ENCODE data around the gene PRDM16. TPM values are rescaled to one million over a fixed set of nuclear protein-coding genes. Genes with fewer than 3 reads are reported as not detected.

Gene PRDM16
- total RNA-seq, 1 experiment from 2014 or later, result not detected

DNA sequence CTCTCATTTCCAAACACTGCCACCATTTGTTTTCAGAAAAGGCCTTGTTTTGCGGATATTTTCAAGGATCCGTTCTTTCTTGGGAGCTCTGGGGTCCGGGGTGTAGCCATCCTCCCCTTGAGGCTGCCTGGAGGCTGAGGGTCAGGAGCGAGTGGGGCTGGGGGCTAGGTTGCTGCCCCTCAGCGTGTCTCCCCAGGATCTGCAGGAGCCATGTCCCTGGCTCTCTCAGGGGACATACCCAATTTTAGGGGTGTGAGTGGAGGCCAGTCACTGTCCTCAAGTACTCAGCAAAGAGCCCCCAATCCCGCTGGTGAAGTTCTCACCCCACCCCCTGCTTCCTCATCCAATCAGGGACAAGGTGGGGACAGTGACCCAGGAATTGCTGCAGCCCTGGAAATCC is 15.0 kb upstream of the PRDM16 start:
- DNase-seq (ENCODE audit: low read depth), result no peak

GRCh38 chr1:3054474-3054873 is 14.5 kb upstream of the PRDM16 start:
- no peak for DNase-seq (ENCODE audit: low read depth)

- no peak for DNase-seq (ENCODE audit: low read depth)
These were observed 14.0 kb upstream of the PRDM16 start for GRCh38 chr1:3055051-3055450.

DNA sequence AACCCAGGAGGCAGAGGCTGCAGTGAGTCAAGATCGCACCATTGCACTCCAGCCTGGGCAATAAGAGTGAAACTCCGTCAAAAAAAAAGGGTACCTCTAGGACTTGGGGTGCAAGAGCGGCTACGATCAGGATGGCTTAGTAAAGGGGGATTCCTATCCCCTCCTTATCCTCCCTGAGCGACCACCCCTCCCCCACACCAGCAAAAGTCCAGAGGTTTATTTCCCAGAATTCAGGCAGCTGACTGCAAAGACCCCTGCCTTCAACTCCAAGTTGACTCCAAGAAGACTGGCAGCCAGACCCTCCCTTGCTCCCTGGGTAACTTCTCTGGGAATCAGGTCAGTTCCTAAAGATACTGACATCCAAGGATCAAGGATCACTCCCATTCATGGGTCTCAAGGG is 12.4 kb upstream of the PRDM16 start:
- DNase-seq (ENCODE audit: low read depth), result no peak

- DNase-seq (ENCODE audit: low read depth), result no peak
These were observed 10.6 kb upstream of the PRDM16 start for GRCh38 chr1:3058263-3059030.

DNA sequence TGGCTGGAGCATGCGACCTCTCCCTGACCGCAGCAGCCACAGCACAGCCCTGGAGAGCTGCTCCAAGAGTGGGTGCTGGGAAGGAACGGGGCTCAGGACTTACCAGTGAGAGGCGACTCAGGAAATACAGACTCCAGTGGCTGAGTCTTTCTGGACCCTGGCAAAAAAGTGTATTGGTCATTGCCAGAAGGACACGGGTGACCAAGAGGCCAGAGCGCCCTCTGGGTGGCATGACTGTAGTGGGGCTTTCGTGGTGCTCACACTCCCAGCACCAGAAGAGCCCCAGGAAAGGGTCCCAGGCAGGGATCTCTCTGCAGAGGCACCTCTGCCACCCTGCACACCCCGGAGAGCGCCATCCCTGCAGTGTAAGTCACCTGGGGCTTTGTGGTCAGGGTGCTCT is 8.9 kb upstream of the PRDM16 start:
- DNase-seq (ENCODE audit: low read depth), result no peak

GRCh38 chr1:3060601-3061551 is 8.1 kb upstream of the PRDM16 start:
- no peak for DNase-seq (ENCODE audit: low read depth)

DNA sequence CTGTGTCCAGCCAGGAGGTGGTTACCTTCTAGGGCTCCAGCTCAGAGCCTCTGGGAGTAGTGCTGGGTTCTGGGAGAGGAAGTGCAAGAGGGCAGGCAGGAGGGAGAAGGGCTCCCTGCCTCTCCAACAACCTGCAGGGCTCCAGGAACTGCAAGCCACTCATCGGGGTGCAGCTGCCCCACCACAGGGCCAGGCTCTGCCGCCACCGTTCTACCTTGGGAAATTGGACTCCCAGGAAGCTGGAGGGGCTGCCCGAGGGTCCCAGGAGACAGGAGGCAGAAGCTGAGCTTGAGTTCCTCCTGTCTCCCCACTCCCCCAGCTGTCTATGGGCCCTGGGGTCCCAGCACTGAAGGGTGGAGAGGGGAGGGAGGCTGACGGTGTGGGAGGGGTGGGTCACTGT is 7.4 kb upstream of the PRDM16 start:
- DNase-seq (ENCODE audit: low read depth), result no peak

- DNase-seq (ENCODE audit: low read depth), result no peak
These were observed 6.9 kb upstream of the PRDM16 start for GRCh38 chr1:3061981-3062615.

GRCh38 chr1:3062616-3063378 is 6.2 kb upstream of the PRDM16 start:
- DNase-seq (ENCODE audit: low read depth), result no peak

DNA sequence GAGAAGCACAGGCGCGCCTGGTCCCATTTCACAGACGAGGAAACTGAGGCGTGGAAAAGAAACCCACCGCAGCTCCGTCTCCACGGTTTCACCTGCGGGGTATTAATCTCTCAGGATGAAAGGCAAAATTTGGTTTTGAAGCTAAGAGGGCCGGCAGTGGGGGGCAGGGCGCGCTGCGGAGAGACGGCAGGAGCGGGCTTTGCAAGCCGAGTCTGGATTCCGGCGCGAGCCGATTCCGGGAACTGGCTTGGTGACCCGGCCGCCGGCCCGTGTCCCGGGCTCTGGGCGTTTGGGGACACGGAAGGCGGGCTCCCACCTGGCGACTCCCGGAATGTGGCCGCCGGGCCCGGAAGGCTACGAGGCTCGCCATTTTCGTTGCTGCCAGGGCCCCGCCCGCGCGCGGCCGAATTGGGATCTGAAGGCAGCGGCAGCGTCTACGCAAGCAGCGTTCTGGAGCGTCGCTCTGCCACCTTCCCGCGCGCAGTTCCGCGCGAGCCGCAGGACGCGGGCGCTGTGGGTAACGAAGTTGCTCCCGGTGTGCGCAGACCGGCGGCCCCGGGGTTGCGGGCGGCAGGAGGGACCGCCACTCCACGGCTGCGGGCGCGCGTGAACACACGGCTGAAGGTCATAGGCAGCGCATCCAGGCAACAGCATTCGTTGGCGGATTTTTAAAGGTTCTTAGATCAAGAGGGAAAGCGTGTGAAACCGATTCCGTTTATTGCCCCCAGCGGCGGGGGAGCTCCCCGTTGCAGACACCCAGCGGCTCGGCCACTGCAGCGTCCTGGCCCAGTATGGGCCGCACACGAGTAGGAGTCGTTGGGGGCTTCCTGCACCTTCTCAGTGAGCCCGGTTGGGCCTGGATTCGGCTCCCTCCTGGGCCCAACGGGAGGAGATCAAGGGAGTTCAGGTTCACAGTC is 5.4 kb upstream of the PRDM16 start:
- no peak for DNase-seq (ENCODE audit: low read depth)

- no peak for DNase-seq (ENCODE audit: low read depth)
These were observed 4.6 kb upstream of the PRDM16 start for GRCh38 chr1:3064296-3064850.

DNA sequence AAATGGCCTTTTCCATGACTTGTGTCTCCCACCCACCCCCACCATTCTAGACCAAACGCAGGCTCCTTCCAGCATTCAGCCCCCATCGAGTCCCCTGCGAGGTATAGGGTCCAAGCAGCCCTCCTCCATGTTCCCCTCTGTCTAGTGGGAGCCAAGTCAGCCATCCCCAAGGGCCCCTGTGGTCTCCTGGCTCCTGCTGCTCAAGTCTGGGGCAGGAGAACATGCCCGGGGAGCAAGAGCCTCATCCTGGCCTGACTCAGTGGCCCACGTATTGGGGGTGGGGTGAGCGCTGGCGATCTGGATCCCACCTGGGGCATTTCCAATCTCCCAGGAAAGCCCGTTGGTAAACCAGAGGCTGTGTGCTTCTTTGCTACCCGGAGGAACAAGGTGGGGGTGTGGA is 4.1 kb upstream of the PRDM16 start:
- DNase-seq (ENCODE audit: low read depth), result no peak

DNA sequence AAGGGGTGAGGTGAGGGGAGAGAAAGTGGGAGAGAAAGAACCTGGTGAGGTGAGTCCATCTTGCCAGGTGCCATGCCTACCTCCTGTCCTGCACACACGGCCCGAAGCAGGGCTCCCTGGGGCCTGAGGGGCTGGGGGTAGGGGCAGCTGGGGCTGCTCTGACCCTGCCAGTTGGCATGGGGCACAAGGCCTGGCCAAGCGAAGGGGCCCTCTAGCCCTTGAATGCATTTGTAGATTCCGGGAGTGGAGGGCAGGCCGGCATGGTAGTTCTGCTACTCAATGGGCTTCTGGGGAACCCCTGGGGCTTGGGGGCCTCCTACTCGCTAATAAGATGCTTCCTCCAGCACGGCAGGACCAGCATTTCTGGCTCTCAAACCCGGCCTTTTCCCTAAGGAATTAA is 3.6 kb upstream of the PRDM16 start:
- DNase-seq (ENCODE audit: low read depth), result no peak

DNA sequence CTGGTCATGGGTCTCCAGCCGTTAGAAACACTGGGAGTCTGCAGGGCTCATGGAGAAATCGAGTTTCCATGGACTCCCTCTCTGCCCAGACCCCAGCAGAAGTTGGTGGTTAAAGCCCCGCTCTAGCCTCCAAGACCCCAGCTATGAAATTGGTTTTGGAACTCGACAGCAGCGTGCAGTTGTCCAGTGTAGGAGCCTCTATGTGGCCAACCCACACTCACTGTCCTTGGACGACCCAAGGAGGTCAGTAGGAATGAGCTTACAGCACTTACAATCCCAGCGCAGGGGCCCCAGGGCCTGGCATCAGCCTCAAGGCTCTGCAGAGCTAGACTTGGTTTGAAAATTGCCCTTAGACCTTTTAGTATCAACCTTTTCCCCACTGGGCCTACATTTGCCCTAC is 3.2 kb upstream of the PRDM16 start:
- DNase-seq (ENCODE audit: low read depth), result no peak

DNA sequence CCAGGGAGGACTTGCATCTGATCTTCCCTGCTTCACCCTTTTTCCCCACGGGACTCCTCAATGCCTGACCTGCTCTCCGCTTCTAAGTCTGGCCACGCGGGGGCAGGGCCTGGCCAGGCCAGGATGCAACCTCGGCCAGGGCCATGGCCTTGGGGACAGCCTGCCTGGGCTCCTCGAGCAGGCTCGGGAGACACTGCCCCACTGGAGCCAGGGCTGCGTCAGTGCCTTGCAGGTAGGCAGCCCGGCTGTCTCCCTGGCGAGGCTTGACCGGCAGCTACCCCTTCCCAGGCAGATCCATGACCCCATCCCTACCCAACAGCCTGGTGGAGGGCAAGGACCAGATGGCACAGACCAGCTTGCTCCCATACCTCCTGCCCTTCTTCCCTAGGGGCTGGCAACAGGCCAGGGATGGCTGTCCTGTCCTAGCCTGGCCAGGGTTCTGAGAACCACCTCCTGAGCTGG is 2.7 kb upstream of the PRDM16 start:
- DNase-seq (ENCODE audit: low read depth), result no peak

GRCh38 chr1:3066826-3067225 is 2.2 kb upstream of the PRDM16 start:
- no peak for DNase-seq (ENCODE audit: low read depth)

GRCh38 chr1:3067301-3067670 is 1.7 kb upstream of the PRDM16 start:
- no peak for DNase-seq (ENCODE audit: low read depth)

GRCh38 chr1:3067671-3068563 is 1.1 kb upstream of the PRDM16 start:
- DNase-seq (ENCODE audit: low read depth), result no peak
